ENCODE results near the gene DRG1. TPM values are rescaled to one million over a fixed set of nuclear protein-coding genes. Genes with fewer than 3 reads are reported as not detected.
"Not testable (repeated sequence)": the region's sequence is repeated elsewhere in the genome, so short reads cannot be mapped to it uniquely, and the experiment has no call there.

The DRG1 gene
- total RNA-seq, 1 donor from 2014 or later = 132 TPM

- Mint-ChIP-seq H3K36me3 (ENCODE audit: low read depth) (peaks cover 79% of the 10 kb centered on the region), H3K27me3 (ENCODE audit: low read depth) (no peaks in the 10 kb centered on the region), H3K27ac (no peak overlapping the region), H3K9me3 (no peaks in the 10 kb centered on the region), H3K4me3 (ENCODE audit: low read depth) (no peak overlapping the region), H3K4me1 (ENCODE audit: low read depth) (peaks cover 2% of the 10 kb centered on the region)
- intact Hi-C loops (cut with micrococcal nuclease) = no loop called here
- no peak for DNase-seq (ENCODE audit: low spot score)
Measured at GRCh38 chr22:31446208-31446607, 46.8 kb downstream of the DRG1 start.

GRCh38 chr22:31446767-31447166, 47.4 kb downstream of the DRG1 start:
- H3K27ac Mint-ChIP-seq = no peak overlapping the region
- H3K9me3 Mint-ChIP-seq = no peaks in the 10 kb centered on the region
- no peaks in the 10 kb centered on the region for H3K27me3 Mint-ChIP-seq (ENCODE audit: low read depth)
- no peak overlapping the region for H3K4me3 Mint-ChIP-seq (ENCODE audit: low read depth)
- no peak for DNase-seq (ENCODE audit: low spot score)
- intact Hi-C loops (cut with micrococcal nuclease) = no loop called here
- peaks cover 4% of the 10 kb centered on the region for H3K4me1 Mint-ChIP-seq (ENCODE audit: low read depth)
- peaks cover 78% of the 10 kb centered on the region for H3K36me3 Mint-ChIP-seq (ENCODE audit: low read depth)

- Mint-ChIP-seq H3K27ac (no peak overlapping the region), H3K4me3 (ENCODE audit: low read depth) (no peak overlapping the region), H3K36me3 (ENCODE audit: low read depth) (peaks cover 78% of the 10 kb centered on the region), H3K9me3 (no peaks in the 10 kb centered on the region), H3K27me3 (ENCODE audit: low read depth) (no peaks in the 10 kb centered on the region), H3K4me1 (ENCODE audit: low read depth) (peaks cover 7% of the 10 kb centered on the region)
- intact Hi-C loops (cut with micrococcal nuclease) = no loop called here
- DNase-seq (ENCODE audit: low spot score) = no peak
Measured at GRCh38 chr22:31447337-31447736, 47.9 kb downstream of the DRG1 start.

- intact Hi-C loops (cut with micrococcal nuclease) = no loop called here
- peaks cover 75% of the 10 kb centered on the region for H3K36me3 Mint-ChIP-seq (ENCODE audit: low read depth)
- no peaks in the 10 kb centered on the region for H3K9me3 Mint-ChIP-seq
- H3K27me3 Mint-ChIP-seq (ENCODE audit: low read depth) = no peaks in the 10 kb centered on the region
- no peak overlapping the region for H3K27ac Mint-ChIP-seq
- no peak overlapping the region for H3K4me3 Mint-ChIP-seq (ENCODE audit: low read depth)
- peaks cover 9% of the 10 kb centered on the region for H3K4me1 Mint-ChIP-seq (ENCODE audit: low read depth)
- DNase-seq (ENCODE audit: low spot score) = no peak
Measured at GRCh38 chr22:31448382-31448781, 49.0 kb downstream of the DRG1 start.

GRCh38 chr22:31449506-31449905, 50.1 kb downstream of the DRG1 start:
- Mint-ChIP-seq H3K4me1 (ENCODE audit: low read depth) (peaks cover 9% of the 10 kb centered on the region), H3K27ac (no peak overlapping the region), H3K9me3 (no peaks in the 10 kb centered on the region), H3K4me3 (ENCODE audit: low read depth) (no peak overlapping the region), H3K36me3 (ENCODE audit: low read depth) (peaks cover 75% of the 10 kb centered on the region), H3K27me3 (ENCODE audit: low read depth) (no peaks in the 10 kb centered on the region)
- DNase-seq (ENCODE audit: low spot score) = no peak
- intact Hi-C loops (cut with micrococcal nuclease) = no loop called here

- no peak for DNase-seq (ENCODE audit: low spot score)
- no peaks in the 10 kb centered on the region for H3K9me3 Mint-ChIP-seq
- H3K36me3 Mint-ChIP-seq (ENCODE audit: low read depth) = peaks cover 66% of the 10 kb centered on the region
- H3K4me1 Mint-ChIP-seq (ENCODE audit: low read depth) = peaks cover 7% of the 10 kb centered on the region
- H3K27ac Mint-ChIP-seq = peak overlapping the region; percentile 33
- no peaks in the 10 kb centered on the region for H3K27me3 Mint-ChIP-seq (ENCODE audit: low read depth)
- intact Hi-C loops (cut with micrococcal nuclease) = no loop called here
- H3K4me3 Mint-ChIP-seq (ENCODE audit: low read depth) = no peak overlapping the region
Measured at GRCh38 chr22:31451709-31452571, 52.5 kb downstream of the DRG1 start.

GRCh38 chr22:31461699-31462098, 62.3 kb downstream of the DRG1 start:
- Mint-ChIP-seq H3K36me3 (ENCODE audit: low read depth) (peaks cover 75% of the 10 kb centered on the region), H3K27me3 (ENCODE audit: low read depth) (no peaks in the 10 kb centered on the region), H3K4me1 (ENCODE audit: low read depth) (peaks cover 16% of the 10 kb centered on the region), H3K4me3 (ENCODE audit: low read depth) (no peak overlapping the region), H3K27ac (peak overlapping the region; percentile 69), H3K9me3 (no peaks in the 10 kb centered on the region)
- intact Hi-C loops (cut with micrococcal nuclease) = no loop called here
- no peak for DNase-seq (ENCODE audit: low spot score)

GRCh38 chr22:31465307-31465706, 65.9 kb downstream of the DRG1 start:
- Mint-ChIP-seq H3K27me3 (ENCODE audit: low read depth) (no peaks in the 10 kb centered on the region), H3K27ac (no peak overlapping the region), H3K9me3 (no peaks in the 10 kb centered on the region), H3K4me3 (ENCODE audit: low read depth) (no peak overlapping the region), H3K4me1 (ENCODE audit: low read depth) (peaks cover 14% of the 10 kb centered on the region), H3K36me3 (ENCODE audit: low read depth) (peaks cover 79% of the 10 kb centered on the region)
- intact Hi-C loops (cut with micrococcal nuclease) = no loop called here
- DNase-seq (ENCODE audit: low spot score) = no peak

GRCh38 chr22:31474743-31475142, 75.3 kb downstream of the DRG1 start:
- Mint-ChIP-seq H3K27ac (no peak overlapping the region), H3K9me3 (no peaks in the 10 kb centered on the region), H3K4me1 (ENCODE audit: low read depth) (peaks cover 27% of the 10 kb centered on the region), H3K4me3 (ENCODE audit: low read depth) (no peak overlapping the region), H3K36me3 (ENCODE audit: low read depth) (peaks cover 70% of the 10 kb centered on the region), H3K27me3 (ENCODE audit: low read depth) (no peaks in the 10 kb centered on the region)
- DNase-seq (ENCODE audit: low spot score) = no peak
- intact Hi-C loops (cut with micrococcal nuclease) = no loop called here

GRCh38 chr22:31475800-31476199, 76.4 kb downstream of the DRG1 start:
- H3K4me1 Mint-ChIP-seq (ENCODE audit: low read depth) = peaks cover 27% of the 10 kb centered on the region
- no peaks in the 10 kb centered on the region for H3K27me3 Mint-ChIP-seq (ENCODE audit: low read depth)
- DNase-seq (ENCODE audit: low spot score) = no peak
- no peak overlapping the region for H3K4me3 Mint-ChIP-seq (ENCODE audit: low read depth)
- H3K9me3 Mint-ChIP-seq = no peaks in the 10 kb centered on the region
- intact Hi-C loops (cut with micrococcal nuclease) = no loop called here
- H3K36me3 Mint-ChIP-seq (ENCODE audit: low read depth) = peaks cover 79% of the 10 kb centered on the region
- no peak overlapping the region for H3K27ac Mint-ChIP-seq

- DNase-seq (ENCODE audit: low spot score) = no peak
- Mint-ChIP-seq H3K4me1 (ENCODE audit: low read depth) (peaks cover 25% of the 10 kb centered on the region), H3K27me3 (ENCODE audit: low read depth) (no peaks in the 10 kb centered on the region), H3K27ac (no peak overlapping the region), H3K9me3 (no peaks in the 10 kb centered on the region), H3K4me3 (ENCODE audit: low read depth) (no peak overlapping the region), H3K36me3 (ENCODE audit: low read depth) (peaks cover 81% of the 10 kb centered on the region)
- intact Hi-C loops (cut with micrococcal nuclease) = no loop called here
Measured at GRCh38 chr22:31477329-31477728, 77.9 kb downstream of the DRG1 start.

GRCh38 chr22:31481129-31481528, 81.7 kb downstream of the DRG1 start:
- no peaks in the 10 kb centered on the region for H3K9me3 Mint-ChIP-seq
- no peak overlapping the region for H3K4me3 Mint-ChIP-seq (ENCODE audit: low read depth)
- no peak overlapping the region for H3K27ac Mint-ChIP-seq
- H3K27me3 Mint-ChIP-seq (ENCODE audit: low read depth) = no peaks in the 10 kb centered on the region
- DNase-seq (ENCODE audit: low spot score) = no peak
- peaks cover 25% of the 10 kb centered on the region for H3K4me1 Mint-ChIP-seq (ENCODE audit: low read depth)
- H3K36me3 Mint-ChIP-seq (ENCODE audit: low read depth) = peaks cover 88% of the 10 kb centered on the region
- intact Hi-C loops (cut with micrococcal nuclease) = no loop called here

- H3K4me3 Mint-ChIP-seq (ENCODE audit: low read depth); intact Hi-C loops (cut with micrococcal nuclease): not testable (repeated sequence)
Measured at GRCh38 chr22:31482470-31482869, 83.1 kb downstream of the DRG1 start.

More at GRCh38 chr22:31482470-31482869, 83.1 kb downstream of the DRG1 start:
- peaks cover 27% of the 10 kb centered on the region for H3K4me1 Mint-ChIP-seq (ENCODE audit: low read depth)
- not testable (repeated sequence) for H3K27ac Mint-ChIP-seq; H3K27me3 Mint-ChIP-seq (ENCODE audit: low read depth); DNase-seq (ENCODE audit: low spot score); H3K9me3 Mint-ChIP-seq
- peaks cover 90% of the 10 kb centered on the region for H3K36me3 Mint-ChIP-seq (ENCODE audit: low read depth)

Data from activated T-helper 2 cell treated with anti-CD3 and anti-CD28 coated beads, Interferon-gamma antibody, Interleukin-2, Interleukin-4, amounts not matched to agents 10 μg/mL and 5 μg/mL and 100 μg/mL, durations not matched to agents 14 hours and 24 hours and 36 hours (primary cell).